ENCODE data around the gene FOXC2. TPM values are rescaled to one million over a fixed set of nuclear protein-coding genes. Genes with fewer than 3 reads are reported as not detected.
A peak's percentile ranks its signal among the peaks of the same experiment; 100 is the strongest.

FOXC2 gene
- total and polyA plus RNA-seq, 2 of the 13 experiments (the other 11 are each of a cell fraction or from before 2014, with no cell fraction given), result not detected

- no peak for ATAC-seq
- WGBS (ENCODE audit: low lambda C conversion rate), result 49% methylated on average over 6 of the region's 6 CpGs
- ChIA-PET POLR2A (no interaction called here), CTCF (ENCODE audit: low intra/inter-chr PET ratio, low total read pairs) (no interaction called here)
- intact Hi-C loops (cut with micrococcal nuclease; ENCODE audit: unreplicated experiment), result loop anchor here (5.0 kb wide), 1 partner anchor 735 kb away; no protein-coding TSS in a partner anchor
- FAIRE-seq, result no peak
- Histone ChIP-seq H3K4me2 (ENCODE audit: low read depth, low read length) (no peak overlapping the region), H3K27me3 (ENCODE audit: control insufficient read depth in 1 of 2, insufficient read depth in 2 of 2, low read length in 2 of 2) (peaks cover 11 to 44% of the 10 kb centered on the region in 2 experiments), H3K4me1 (ENCODE audit: insufficient read depth, low read length) (no peaks in the 10 kb centered on the region), H4K20me1 (ENCODE audit: insufficient read depth, low read length) (no peaks in the 10 kb centered on the region), H3K4me3 (replicated peaks in 1 of 3; ENCODE audit: insufficient read depth in 1 of 3, low read depth in 2 of 3, low read length in 3 of 3) (no peak overlapping the region), H3K36me3 (replicated peaks in 1 of 2; ENCODE audit: control insufficient read depth in 1 of 2, insufficient read depth in 2 of 2, low read length in 2 of 2) (no peaks in the 10 kb centered on the region), H3K9ac (ENCODE audit: insufficient read depth, low read depth, low read length) (no peak overlapping the region), H2AFZ (ENCODE audit: low read length) (no peak overlapping the region), H3K9me3 (ENCODE audit: low read length) (no peaks in the 10 kb centered on the region), H3K79me2 (ENCODE audit: insufficient read depth, low read length) (no peaks in the 10 kb centered on the region), H3K27ac (ENCODE audit: extremely low read length, insufficient read depth, low read length) (no peak overlapping the region)
- in situ Hi-C loops (cut with HindIII; ENCODE audit: extremely low pct_ligation_motif_present, low pct_unique_long_range_greater_than_20kb), result loop anchor here (10.0 kb wide), 3 partner anchors 312 to 712 kb away; no protein-coding TSS in a partner anchor
- no TSS peak for BruUV-seq (replicated peaks)
- no peak for DNase-seq (ENCODE audit: low spot score)
- TF ChIP-seq SNAPC5 (CRISPR knock-in tag; IDR thresholded peaks at IDR 0.05; ENCODE audit: borderline replicate concordance) (no peak), ZNF780A (CRISPR knock-in tag; IDR thresholded peaks at IDR 0.05) (no peak), RAD21 (CRISPR knock-in tag; IDR thresholded peaks at IDR 0.05) (no peak), MAF1 (CRISPR knock-in tag; IDR thresholded peaks at IDR 0.05; ENCODE audit: borderline replicate concordance) (no peak)
Observed at GRCh38 chr16:86562356-86562755, 4.3 kb upstream of the FOXC2 start.

GRCh38 chr16:86563469-86564345, 2.9 kb upstream of the FOXC2 start:
- DNase-seq (ENCODE audit: low spot score), result peak; percentile 81
- no peaks in the 10 kb centered on the region for H3K79me2 ChIP-seq (ENCODE audit: insufficient read depth, low read length)
- no peaks in the 10 kb centered on the region for H4K20me1 ChIP-seq (ENCODE audit: insufficient read depth, low read length)
- intact Hi-C loops (cut with micrococcal nuclease; ENCODE audit: unreplicated experiment) (loop anchor here (1.0 to 5.0 kb wide), 4 partner anchors 311 to 734 kb away; no protein-coding TSS in a partner anchor), in situ Hi-C loops (cut with HindIII; ENCODE audit: extremely low pct_ligation_motif_present, low pct_unique_long_range_greater_than_20kb) (loop anchor here (10.0 kb wide), 3 partner anchors 311 to 711 kb away; no protein-coding TSS in a partner anchor)
- H3K4me2 ChIP-seq (ENCODE audit: low read depth, low read length), result peak overlapping the region; percentile 5; the same call in 1 of the 2 replicates
- peak; percentile 96 for FAIRE-seq
- H3K9me3 ChIP-seq (ENCODE audit: low read length), result no peaks in the 10 kb centered on the region
- no peak overlapping the region for H3K4me3 ChIP-seq (replicated peaks in 1 of 3; ENCODE audit: insufficient read depth in 1 of 3, low read depth in 2 of 3, low read length in 3 of 3)
- ChIA-PET CTCF (ENCODE audit: low intra/inter-chr PET ratio, low total read pairs) (interaction anchor here (0.6 to 4.2 kb wide), 14 partner anchors 9 to 734 kb away, joined by 3 to 86 read pairs (median 7); partner anchors contain the start of gene MTHFSD), POLR2A (no interaction called here)
- peak; percentile 83 for ATAC-seq
- H3K9ac ChIP-seq (ENCODE audit: insufficient read depth, low read depth, low read length), result no peak overlapping the region
- no peaks in the 10 kb centered on the region for H3K36me3 ChIP-seq (replicated peaks in 1 of 2; ENCODE audit: control insufficient read depth in 1 of 2, insufficient read depth in 2 of 2, low read length in 2 of 2)
- no TSS peak for BruUV-seq (replicated peaks)
- H3K27ac ChIP-seq (ENCODE audit: extremely low read length, insufficient read depth, low read length), result no peak overlapping the region
- WGBS (ENCODE audit: low lambda C conversion rate), result under 1% methylated on average over 41 of the region's 41 CpGs
- no peaks in the 10 kb centered on the region for H3K4me1 ChIP-seq (ENCODE audit: insufficient read depth, low read length)
- H2AFZ ChIP-seq (ENCODE audit: low read length), result peak overlapping the region; percentile 20
- peaks cover 11 to 48% of the 10 kb centered on the region in 2 experiments for H3K27me3 ChIP-seq (ENCODE audit: control insufficient read depth in 1 of 2, insufficient read depth in 2 of 2, low read length in 2 of 2)
- TF ChIP-seq, protein P1, sequence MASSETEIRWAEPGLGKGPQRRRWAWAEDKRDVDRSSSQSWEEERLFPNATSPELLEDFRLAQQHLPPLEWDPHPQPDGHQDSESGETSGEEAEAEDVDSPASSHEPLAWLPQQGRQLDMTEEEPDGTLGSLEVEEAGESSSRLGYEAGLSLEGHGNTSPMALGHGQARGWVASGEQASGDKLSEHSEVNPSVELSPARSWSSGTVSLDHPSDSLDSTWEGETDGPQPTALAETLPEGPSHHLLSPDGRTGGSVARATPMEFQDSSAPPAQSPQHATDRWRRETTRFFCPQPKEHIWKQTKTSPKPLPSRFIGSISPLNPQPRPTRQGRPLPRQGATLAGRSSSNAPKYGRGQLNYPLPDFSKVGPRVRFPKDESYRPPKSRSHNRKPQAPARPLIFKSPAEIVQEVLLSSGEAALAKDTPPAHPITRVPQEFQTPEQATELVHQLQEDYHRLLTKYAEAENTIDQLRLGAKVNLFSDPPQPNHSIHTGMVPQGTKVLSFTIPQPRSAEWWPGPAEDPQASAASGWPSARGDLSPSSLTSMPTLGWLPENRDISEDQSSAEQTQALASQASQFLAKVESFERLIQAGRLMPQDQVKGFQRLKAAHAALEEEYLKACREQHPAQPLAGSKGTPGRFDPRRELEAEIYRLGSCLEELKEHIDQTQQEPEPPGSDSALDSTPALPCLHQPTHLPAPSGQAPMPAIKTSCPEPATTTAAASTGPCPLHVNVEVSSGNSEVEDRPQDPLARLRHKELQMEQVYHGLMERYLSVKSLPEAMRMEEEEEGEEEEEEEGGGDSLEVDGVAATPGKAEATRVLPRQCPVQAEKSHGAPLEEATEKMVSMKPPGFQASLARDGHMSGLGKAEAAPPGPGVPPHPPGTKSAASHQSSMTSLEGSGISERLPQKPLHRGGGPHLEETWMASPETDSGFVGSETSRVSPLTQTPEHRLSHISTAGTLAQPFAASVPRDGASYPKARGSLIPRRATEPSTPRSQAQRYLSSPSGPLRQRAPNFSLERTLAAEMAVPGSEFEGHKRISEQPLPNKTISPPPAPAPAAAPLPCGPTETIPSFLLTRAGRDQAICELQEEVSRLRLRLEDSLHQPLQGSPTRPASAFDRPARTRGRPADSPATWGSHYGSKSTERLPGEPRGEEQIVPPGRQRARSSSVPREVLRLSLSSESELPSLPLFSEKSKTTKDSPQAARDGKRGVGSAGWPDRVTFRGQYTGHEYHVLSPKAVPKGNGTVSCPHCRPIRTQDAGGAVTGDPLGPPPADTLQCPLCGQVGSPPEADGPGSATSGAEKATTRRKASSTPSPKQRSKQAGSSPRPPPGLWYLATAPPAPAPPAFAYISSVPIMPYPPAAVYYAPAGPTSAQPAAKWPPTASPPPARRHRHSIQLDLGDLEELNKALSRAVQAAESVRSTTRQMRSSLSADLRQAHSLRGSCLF (CRISPR knock-in tag; IDR thresholded peaks at IDR 0.05; ENCODE audit: borderline replicate concordance), result no peak
- TF ChIP-seq ZNF484 (CRISPR knock-in tag; IDR thresholded peaks at IDR 0.05; ENCODE audit: borderline replicate concordance, low read depth) (no peak), DPF2 (CRISPR knock-in tag; IDR thresholded peaks at IDR 0.05; ENCODE audit: borderline replicate concordance, low read depth) (no peak)
- TF ChIP-seq, protein P2, sequence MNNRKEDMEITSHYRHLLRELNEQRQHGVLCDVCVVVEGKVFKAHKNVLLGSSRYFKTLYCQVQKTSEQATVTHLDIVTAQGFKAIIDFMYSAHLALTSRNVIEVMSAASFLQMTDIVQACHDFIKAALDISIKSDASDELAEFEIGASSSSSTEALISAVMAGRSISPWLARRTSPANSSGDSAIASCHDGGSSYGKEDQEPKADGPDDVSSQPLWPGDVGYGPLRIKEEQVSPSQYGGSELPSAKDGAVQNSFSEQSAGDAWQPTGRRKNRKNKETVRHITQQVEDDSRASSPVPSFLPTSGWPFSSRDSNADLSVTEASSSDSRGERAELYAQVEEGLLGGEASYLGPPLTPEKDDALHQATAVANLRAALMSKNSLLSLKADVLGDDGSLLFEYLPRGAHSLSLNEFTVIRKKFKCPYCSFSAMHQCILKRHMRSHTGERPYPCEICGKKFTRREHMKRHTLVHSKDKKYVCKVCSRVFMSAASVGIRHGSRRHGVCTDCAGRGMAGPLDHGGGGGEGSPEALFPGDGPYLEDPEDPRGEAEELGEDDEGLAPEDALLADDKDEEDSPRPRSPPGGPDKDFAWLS (CRISPR knock-in tag; IDR thresholded peaks at IDR 0.05; ENCODE audit: borderline replicate concordance), result no peak
